Panc1 (cell line): ENCODE results near the gene RGS9. TPM values are rescaled to one million over a fixed set of nuclear protein-coding genes. Genes with fewer than 3 reads are reported as not detected.

ENCODE experiments used
- ATAC-seq: fragments of 200-7000 bp; cut with Tn5 transposase; 2 replicates; pipeline ENCODE4 v1.9.1; 2020; ENCODE audit warnings: mild to moderate bottlenecking, moderate library complexity
- BruUV-seq: library from RNA; stranded (reverse); fragments of 400-500 nt; replicated peaks from 2 replicates; lab custom pipeline; 2021; lab: Mats Ljungman, UMichigan
- CTCF ChIA-PET: fragments of 300-600 bp; sonication (Branson Sonifier 250); formaldehyde crosslinking; loops from one replicate; lab custom pipeline; 2022; ENCODE audit warnings: antibody characterized with exemption; lab: Charles Lee
- POLR2A ChIA-PET: fragments of 300-600 bp; sonication (Branson Sonifier 250); formaldehyde crosslinking; loops from one replicate; lab custom pipeline; 2022; ENCODE audit warnings: antibody characterized with exemption; lab: Charles Lee
- DNase-seq: peaks from one replicate; pipeline ENCODE4 v3.0.0-alpha.2; 2010; ENCODE audit warnings: low read depth, low spot score
- H3K27ac ChIP-seq: 2 replicates; pipeline ENCODE4 v1.5.1; 2011; ENCODE audit warnings: mild to moderate bottlenecking, low read length, inconsistent platforms
- H3K27me3 ChIP-seq: fragments of 200-500 bp; sonication (Bioruptor generic); 2 replicates; pipeline ENCODE4 v1.6.0; 2014; ENCODE audit warnings: low read length, inconsistent platforms; ENCODE audit not compliant: control insufficient read depth, insufficient read depth
- H3K36me3 ChIP-seq: fragments of 200-500 bp; sonication (Bioruptor generic); 2 replicates; pipeline ENCODE4 v1.5.1; 2014; ENCODE audit warnings: inconsistent platforms, mild to moderate bottlenecking, low read length, moderate library complexity; ENCODE audit not compliant: control insufficient read depth, insufficient read depth
- H3K4me1 ChIP-seq: 2 replicates; pipeline ENCODE4 v1.5.1; 2011; ENCODE audit warnings: inconsistent platforms, mild to moderate bottlenecking, low read length, moderate library complexity; ENCODE audit not compliant: control insufficient read depth, insufficient read depth
- H3K4me3 ChIP-seq, 2 experiments: 2 replicates each; pipeline ENCODE4 v1.5.1; 2011 to 2012; ENCODE audit warnings: low read depth in 2 of 2, low read length in 2 of 2, mild to moderate bottlenecking in 2 of 2, inconsistent platforms in 1 of 2, moderate library complexity in 1 of 2
- H3K9me3 ChIP-seq: fragments of 200-500 bp; sonication (Bioruptor generic); 2 replicates; pipeline ENCODE4 v1.5.1; 2014; ENCODE audit warnings: low read depth, mild to moderate bottlenecking, inconsistent platforms, low read length, moderate library complexity; ENCODE audit not compliant: control insufficient read depth, insufficient read depth
- CTCF ChIP-seq: fragments of 450-650 bp; IDR thresholded peaks from 2 replicates; pipeline ENCODE4 v1.5.1; 2017; ENCODE audit warnings: mild to moderate bottlenecking
- POLR2AphosphoS5 ChIP-seq: IDR thresholded peaks from 2 replicates; pipeline ENCODE4 v1.6.1; 2012; ENCODE audit warnings: mild to moderate bottlenecking, low read depth, low read length, moderate library complexity
- SIN3A ChIP-seq: IDR thresholded peaks from 2 replicates; pipeline ENCODE4 v1.6.1; 2012; ENCODE audit warnings: low read depth, mild to moderate bottlenecking, low read length, moderate library complexity, borderline replicate concordance; ENCODE audit not compliant: insufficient read depth
- TCF7L2 ChIP-seq: IDR thresholded peaks from 2 replicates; pipeline ENCODE4 v1.6.1; 2011; ENCODE audit warnings: mild to moderate bottlenecking, low read depth, low read length, inconsistent platforms
- in situ Hi-C: cut with HindIII; loops from 2 replicates; pipeline ENCODE4 v1.10.0; 2016; ENCODE audit warnings: low sequenced_read_pairs, low pct_unique_long_range_greater_than_20kb
- intact Hi-C: fragments of 100-400 bp; cut with micrococcal nuclease; formaldehyde crosslinking; loops from one replicate; pipeline ENCODE4 v1.10.0; 2022; ENCODE audit not compliant: unreplicated experiment
- total RNA-seq: library from RNA; stranded (reverse); gene quantifications from one replicate; pipeline ENCODE4 v1.2.1, GENCODE V29; 2021; ENCODE audit not compliant: unreplicated experiment
- TF ChIP-seq, protein P1 (sequence below), 2 experiments: IDR thresholded peaks; 2 replicates each; pipeline ENCODE4 v1.6.1; 2011 to 2012; ENCODE audit warnings: low read depth in 2 of 2, control low read depth in 1 of 2, low read length in 1 of 2, mild to moderate bottlenecking in 1 of 2, moderate library complexity in 1 of 2; ENCODE audit not compliant: insufficient read depth in 1 of 2

RGS9 gene
- total RNA-seq, 1 experiment from 2014 or later: 3.3 TPM

- ChIA-PET CTCF (no interaction called here), POLR2A (no interaction called here)
- no peak for TF ChIP-seq TCF7L2
- no peak for TF ChIP-seq CTCF
- TF ChIP-seq SIN3A: no peak
- no peak for TF ChIP-seq POLR2AphosphoS5
- TF ChIP-seq, protein P1, sequence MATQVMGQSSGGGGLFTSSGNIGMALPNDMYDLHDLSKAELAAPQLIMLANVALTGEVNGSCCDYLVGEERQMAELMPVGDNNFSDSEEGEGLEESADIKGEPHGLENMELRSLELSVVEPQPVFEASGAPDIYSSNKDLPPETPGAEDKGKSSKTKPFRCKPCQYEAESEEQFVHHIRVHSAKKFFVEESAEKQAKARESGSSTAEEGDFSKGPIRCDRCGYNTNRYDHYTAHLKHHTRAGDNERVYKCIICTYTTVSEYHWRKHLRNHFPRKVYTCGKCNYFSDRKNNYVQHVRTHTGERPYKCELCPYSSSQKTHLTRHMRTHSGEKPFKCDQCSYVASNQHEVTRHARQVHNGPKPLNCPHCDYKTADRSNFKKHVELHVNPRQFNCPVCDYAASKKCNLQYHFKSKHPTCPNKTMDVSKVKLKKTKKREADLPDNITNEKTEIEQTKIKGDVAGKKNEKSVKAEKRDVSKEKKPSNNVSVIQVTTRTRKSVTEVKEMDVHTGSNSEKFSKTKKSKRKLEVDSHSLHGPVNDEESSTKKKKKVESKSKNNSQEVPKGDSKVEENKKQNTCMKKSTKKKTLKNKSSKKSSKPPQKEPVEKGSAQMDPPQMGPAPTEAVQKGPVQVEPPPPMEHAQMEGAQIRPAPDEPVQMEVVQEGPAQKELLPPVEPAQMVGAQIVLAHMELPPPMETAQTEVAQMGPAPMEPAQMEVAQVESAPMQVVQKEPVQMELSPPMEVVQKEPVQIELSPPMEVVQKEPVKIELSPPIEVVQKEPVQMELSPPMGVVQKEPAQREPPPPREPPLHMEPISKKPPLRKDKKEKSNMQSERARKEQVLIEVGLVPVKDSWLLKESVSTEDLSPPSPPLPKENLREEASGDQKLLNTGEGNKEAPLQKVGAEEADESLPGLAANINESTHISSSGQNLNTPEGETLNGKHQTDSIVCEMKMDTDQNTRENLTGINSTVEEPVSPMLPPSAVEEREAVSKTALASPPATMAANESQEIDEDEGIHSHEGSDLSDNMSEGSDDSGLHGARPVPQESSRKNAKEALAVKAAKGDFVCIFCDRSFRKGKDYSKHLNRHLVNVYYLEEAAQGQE (IDR thresholded peaks at IDR 0.05; ENCODE audit: insufficient read depth in 1 of 2, low read depth in 2 of 2, low read length in 1 of 2): no peak
- in situ Hi-C loops (no loop called here), intact Hi-C loops (no loop called here)
- ATAC-seq (no peak), DNase-seq (no peak)
- Histone ChIP-seq H3K4me3 (no peak overlapping the region), H3K27me3 (no peaks in the 10 kb centered on the region), H3K9me3 (no peaks in the 10 kb centered on the region), H3K36me3 (no peaks in the 10 kb centered on the region), H3K4me1 (no peaks in the 10 kb centered on the region), H3K27ac (no peak overlapping the region)
- BruUV-seq: no TSS peak
Measured at GRCh38 chr17:65171752-65172151, 34.6 kb downstream of the RGS9 start.

DNA sequence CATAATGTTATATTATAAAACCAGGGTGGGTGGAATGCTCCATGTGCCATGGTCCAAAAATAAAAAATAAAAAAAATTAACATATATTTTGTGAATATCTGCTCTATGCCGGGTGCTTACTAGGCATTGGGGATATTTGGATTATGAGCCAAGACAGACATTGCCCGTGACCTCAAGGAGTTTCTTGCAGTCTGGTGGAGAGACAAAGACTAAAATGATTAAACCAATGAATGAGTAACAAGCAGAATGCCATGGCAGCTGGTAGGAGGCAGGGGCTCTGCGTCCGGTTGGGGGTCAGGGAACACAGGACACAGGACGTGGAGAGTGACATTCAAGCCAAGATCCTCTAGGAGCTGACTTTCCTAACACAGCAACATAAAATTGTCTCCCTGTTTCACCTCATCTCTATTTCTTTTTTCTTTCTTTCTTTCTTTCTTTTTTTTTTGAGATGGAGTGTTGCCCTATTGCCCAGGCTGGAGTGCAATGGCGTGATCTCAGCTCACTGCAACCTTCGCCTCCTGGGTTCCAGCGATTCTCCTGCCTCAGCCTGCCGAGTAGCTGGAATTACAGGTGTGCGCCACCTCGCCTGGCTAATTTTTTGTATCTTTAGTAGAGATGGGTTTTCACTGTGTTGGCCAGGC, 35.4 kb downstream of the RGS9 start:
- Histone ChIP-seq H3K27me3 (no peaks in the 10 kb centered on the region), H3K4me1 (no peaks in the 10 kb centered on the region), H3K27ac (no peak overlapping the region), H3K36me3 (no peaks in the 10 kb centered on the region), H3K4me3 (no peak overlapping the region), H3K9me3 (no peaks in the 10 kb centered on the region)
- ChIA-PET POLR2A (no interaction called here), CTCF (no interaction called here)
- intact Hi-C loops (no loop called here), in situ Hi-C loops (no loop called here)
- ATAC-seq: no peak
- DNase-seq: no peak
- BruUV-seq: no TSS peak
- TF ChIP-seq, protein P1 (IDR thresholded peaks at IDR 0.05; ENCODE audit: insufficient read depth in 1 of 2, low read depth in 2 of 2, low read length in 1 of 2): no peak
- TF ChIP-seq SIN3A (no peak), POLR2AphosphoS5 (no peak), TCF7L2 (no peak), CTCF (no peak)
